Stimulated activated CD4-positive, alpha-beta T cell treated with anti-CD3 and anti-CD28 coated beads, Interleukin-1b, Interleukin-23, amount 100 ng/mL, for 24 hours (primary cell): ENCODE results near the gene MYO15B.
"Not testable (repeated sequence)": the region's sequence is repeated elsewhere in the genome, so short reads cannot be mapped to it uniquely, and the experiment has no call there.

Source experiments
- DNase-seq, 4 experiments: peaks; one replicate each; pipeline ENCODE4 v3.0.0-alpha.2; 2020; ENCODE audit warnings: low read depth in 4 of 4, low spot score in 1 of 4

Gene MYO15B

GRCh38 chr17:75638039-75638438 is 50.4 kb downstream of the MYO15B start:
- not testable (repeated sequence) for DNase-seq

GRCh38 chr17:75638893-75639292 is 51.3 kb downstream of the MYO15B start:
- DNase-seq: no peak

- no peak for DNase-seq
Observed at GRCh38 chr17:75639327-75639726, 51.7 kb downstream of the MYO15B start.

- no peak for DNase-seq
Observed at GRCh38 chr17:75639771-75640555, 52.4 kb downstream of the MYO15B start.

GRCh38 chr17:75640556-75641119 is 53.0 kb downstream of the MYO15B start:
- no peak for DNase-seq

- DNase-seq: no peak
Observed at GRCh38 chr17:75641343-75641742, 53.7 kb downstream of the MYO15B start.

- DNase-seq: no peak
Observed at GRCh38 chr17:75642182-75642783, 54.7 kb downstream of the MYO15B start.

GRCh38 chr17:75642784-75643642 is 55.4 kb downstream of the MYO15B start:
- no peak for DNase-seq

- DNase-seq: no peak
Observed at GRCh38 chr17:75643643-75644017, 56.0 kb downstream of the MYO15B start.

GRCh38 chr17:75645501-75645888 is 57.9 kb downstream of the MYO15B start:
- DNase-seq: no peak

- DNase-seq: no peak
Observed at GRCh38 chr17:75645889-75646637, 58.5 kb downstream of the MYO15B start.

GRCh38 chr17:75646638-75646992 is 59.0 kb downstream of the MYO15B start:
- no peak for DNase-seq

- no peak for DNase-seq
Observed at GRCh38 chr17:75647061-75647460, 59.5 kb downstream of the MYO15B start.

GRCh38 chr17:75647921-75648320 is 60.3 kb downstream of the MYO15B start:
- DNase-seq: no peak

GRCh38 chr17:75649687-75650086 is 62.1 kb downstream of the MYO15B start:
- no peak for DNase-seq

- DNase-seq: no peak
Observed at GRCh38 chr17:75650874-75651273, 63.3 kb downstream of the MYO15B start.

GRCh38 chr17:75652341-75652740 is 64.7 kb downstream of the MYO15B start:
- DNase-seq: no peak

- DNase-seq: no peak
Observed at GRCh38 chr17:75652934-75653549, 65.4 kb downstream of the MYO15B start.

- DNase-seq: no peak
Observed at GRCh38 chr17:75654176-75654575, 66.6 kb downstream of the MYO15B start.

GRCh38 chr17:75658237-75658636 is 70.6 kb downstream of the MYO15B start:
- no peak for DNase-seq

GRCh38 chr17:75661531-75661930 is 73.9 kb downstream of the MYO15B start:
- DNase-seq: no peak
